MM.1S (cell line): ENCODE data around the gene NIPBL.

Experiments used
- CTCF ChIP-seq: fragments of 300-600 bp; sonication (generic); IDR thresholded peaks from 2 replicates; pipeline ENCODE4 v1.5.1; 2016; ENCODE audit warnings: antibody characterized with exemption, low read length, mixed read lengths
- EZH2 ChIP-seq: fragments of 300-600 bp; sonication (generic); optimal IDR thresholded peaks from 2 replicates; pipeline ENCODE3; 2017; ENCODE audit warnings: low read depth, mild to moderate bottlenecking, antibody characterized with exemption, low read length, mixed read lengths
- EZH2phosphoT487 ChIP-seq: fragments of 300-600 bp; sonication (generic); IDR thresholded peaks from 2 replicates; pipeline ENCODE4 v1.6.1; 2018; ENCODE audit warnings: antibody characterized with exemption, low read length

- no peak for TF ChIP-seq CTCF
- no peak for TF ChIP-seq EZH2
- TF ChIP-seq EZH2phosphoT487, result no peak
Observed at GRCh38 chr5:36876965-36877666, 547 bp downstream of the NIPBL start.
